HG03460 (cell line): ENCODE data around the gene CABP7.

Source experiments
- ATAC-seq: cut with Tn5 transposase; IDR thresholded peaks from one replicate; pipeline ENCODE4 v1.9.1; 2021; ENCODE audit not compliant: unreplicated experiment

Gene CABP7

DNA sequence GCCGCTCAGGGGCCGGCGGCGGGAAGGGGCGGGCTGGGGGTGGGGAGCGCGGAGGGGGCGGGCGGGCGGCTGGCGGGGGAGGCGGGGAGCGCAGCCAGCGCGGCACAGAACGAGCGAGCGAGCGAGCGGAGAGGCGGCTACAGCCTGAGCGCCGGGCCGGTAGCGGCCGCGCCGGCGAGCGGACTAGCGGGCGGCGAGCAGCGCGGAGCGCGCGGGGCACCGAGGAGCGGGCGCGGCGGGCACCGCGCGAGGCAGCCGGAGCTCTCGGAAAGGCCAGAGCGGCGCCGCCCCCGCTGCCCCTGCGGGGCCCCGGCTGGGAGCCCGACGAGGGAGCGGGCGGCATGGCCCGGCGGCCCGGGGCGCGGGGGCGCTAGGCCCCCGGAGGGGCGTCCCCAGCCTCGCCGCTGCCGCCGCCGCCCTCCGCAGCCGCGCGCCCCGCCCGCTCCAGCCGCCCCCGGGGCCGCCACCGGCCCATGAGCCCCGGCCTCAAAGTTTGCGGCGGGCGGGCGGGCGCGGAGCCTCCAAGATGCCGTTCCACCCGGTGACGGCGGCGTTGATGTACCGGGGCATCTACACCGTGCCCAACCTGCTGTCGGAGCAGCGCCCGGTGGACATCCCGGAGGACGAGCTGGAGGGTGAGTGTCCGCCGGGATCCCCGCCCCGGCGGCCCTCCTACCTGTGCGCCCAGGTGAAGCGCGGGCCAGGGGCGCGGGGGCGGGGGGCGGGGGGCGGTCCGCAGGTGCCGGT lies at the start of gene CABP7:
TSS of gene CABP7 (plus strand) at position 105 of the 747 bp plus-strand sequence. CDS start at position 527, 422 bp downstream.
- ATAC-seq: no peak

DNA sequence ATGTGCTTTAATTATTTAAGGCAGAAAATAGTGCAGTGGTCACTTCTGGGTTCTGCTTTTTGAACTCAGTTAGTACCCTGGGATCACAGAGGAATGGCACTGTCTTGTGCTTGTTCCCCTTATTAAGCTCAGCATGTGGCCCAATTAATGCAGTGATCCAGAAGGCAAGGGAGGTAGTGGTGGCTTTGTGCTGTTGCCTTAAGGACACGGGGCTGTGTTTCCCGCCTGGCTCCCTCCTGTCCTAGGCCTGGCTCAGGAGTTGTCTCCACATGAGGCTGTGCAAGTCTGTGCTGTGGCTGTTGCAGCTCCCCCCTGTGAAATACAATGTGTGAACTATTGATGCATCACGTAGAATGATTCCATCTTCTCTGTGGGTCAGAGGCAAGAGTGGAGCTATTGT lies 49.2 kb upstream of the CABP7 start:
- ATAC-seq: no peak

DNA sequence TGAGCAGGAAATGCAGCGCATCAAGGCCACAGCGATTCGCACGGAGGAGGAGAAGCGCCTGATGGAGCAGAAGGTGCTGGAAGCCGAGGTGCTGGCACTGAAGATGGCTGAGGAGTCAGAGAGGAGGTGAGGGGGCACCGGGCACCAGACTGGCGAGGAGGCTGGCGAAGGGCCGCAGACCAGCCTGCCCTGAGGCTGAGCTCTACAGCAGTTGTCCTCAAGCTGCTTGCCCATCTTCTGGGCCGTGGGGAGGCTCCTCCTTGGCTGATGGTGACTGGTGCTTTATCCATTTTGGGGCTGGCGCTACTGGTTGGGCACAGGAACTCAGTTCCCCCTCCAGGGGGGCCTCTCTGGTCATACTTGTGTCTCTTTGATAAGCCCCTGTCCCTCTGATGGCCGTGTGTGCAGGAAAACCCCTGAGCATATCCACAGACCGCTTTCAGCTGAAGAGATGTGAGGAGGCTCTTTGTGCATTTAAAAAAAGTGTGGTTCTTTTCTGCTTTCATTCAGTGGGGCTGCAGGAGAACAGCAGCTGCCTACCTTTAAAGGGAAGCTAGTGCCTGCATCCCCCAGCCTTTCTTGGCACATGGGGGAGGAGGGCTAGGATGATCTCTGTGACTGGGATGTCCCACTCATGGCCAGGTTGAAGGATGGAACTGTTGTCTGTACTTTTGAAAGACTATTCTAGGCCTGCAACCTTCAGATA lies 46.3 kb upstream of the CABP7 start:
- ATAC-seq: no peak

DNA sequence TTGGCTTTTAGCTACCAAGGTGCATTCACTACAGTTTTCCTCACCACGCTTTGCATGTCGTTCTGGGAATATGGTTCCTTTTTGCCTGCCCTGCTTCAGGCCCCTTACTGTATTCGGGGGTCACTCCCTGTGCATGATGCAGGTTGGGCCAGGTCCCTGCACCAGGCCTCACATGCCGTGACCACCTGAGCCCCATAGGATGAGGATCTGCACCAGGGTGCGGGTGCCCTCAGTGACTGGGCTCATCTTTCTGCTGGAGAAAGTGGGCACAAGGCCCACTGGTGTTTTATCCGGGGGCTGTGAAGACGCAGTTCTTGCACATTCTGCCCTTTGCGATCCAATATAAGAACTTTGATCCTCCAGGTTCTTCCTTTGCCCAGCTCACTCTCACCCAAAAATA lies 45.7 kb upstream of the CABP7 start:
- ATAC-seq: no peak

DNA sequence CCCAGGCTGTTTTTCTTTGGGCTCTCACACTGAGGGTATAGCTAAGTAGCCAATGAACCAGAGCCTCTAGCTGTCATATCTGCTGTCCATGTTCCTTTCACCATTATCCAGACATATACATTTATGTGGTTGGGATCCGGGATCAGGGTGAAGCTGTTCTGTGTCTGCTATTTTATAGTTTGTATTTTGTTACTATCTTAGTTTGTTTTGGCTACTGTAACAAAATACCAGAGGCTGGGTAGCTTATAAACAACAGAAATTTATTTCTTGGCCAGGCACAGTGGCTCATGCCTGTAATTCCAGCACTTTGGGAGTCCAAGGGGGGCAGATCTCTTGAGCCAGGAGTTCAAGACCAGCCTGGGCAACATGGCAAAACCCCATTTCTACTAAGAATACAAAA lies 40.5 kb upstream of the CABP7 start:
- no peak for ATAC-seq

DNA sequence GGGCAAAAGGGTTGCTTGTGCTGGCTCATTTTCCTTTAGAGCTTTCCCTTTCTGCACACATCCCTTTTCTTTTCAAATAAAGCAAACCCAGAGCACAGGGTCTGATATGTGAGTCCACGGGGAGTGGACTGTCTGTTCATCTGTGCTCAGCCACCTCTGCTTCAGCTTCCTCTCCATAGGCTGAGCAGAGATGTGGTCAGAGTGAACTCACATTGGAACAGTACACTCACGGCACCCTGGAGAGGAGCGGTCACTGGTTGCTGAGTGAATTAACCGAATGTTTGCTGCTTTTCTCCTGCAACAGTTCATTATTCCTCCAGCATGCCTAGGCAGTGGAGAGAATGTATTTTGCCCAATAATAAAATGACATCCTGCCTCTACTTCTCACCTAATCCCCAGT lies 36.3 kb upstream of the CABP7 start:
- ATAC-seq: no peak

GRCh38 chr22:29684244-29684643 lies 35.6 kb upstream of the CABP7 start:
- no peak for ATAC-seq

GRCh38 chr22:29689206-29689879 lies 30.5 kb upstream of the CABP7 start:
- ATAC-seq: no peak

- ATAC-seq: no peak
Measured at GRCh38 chr22:29689880-29690213, 30.0 kb upstream of the CABP7 start.

GRCh38 chr22:29690476-29690875 lies 29.3 kb upstream of the CABP7 start:
- no peak for ATAC-seq

DNA sequence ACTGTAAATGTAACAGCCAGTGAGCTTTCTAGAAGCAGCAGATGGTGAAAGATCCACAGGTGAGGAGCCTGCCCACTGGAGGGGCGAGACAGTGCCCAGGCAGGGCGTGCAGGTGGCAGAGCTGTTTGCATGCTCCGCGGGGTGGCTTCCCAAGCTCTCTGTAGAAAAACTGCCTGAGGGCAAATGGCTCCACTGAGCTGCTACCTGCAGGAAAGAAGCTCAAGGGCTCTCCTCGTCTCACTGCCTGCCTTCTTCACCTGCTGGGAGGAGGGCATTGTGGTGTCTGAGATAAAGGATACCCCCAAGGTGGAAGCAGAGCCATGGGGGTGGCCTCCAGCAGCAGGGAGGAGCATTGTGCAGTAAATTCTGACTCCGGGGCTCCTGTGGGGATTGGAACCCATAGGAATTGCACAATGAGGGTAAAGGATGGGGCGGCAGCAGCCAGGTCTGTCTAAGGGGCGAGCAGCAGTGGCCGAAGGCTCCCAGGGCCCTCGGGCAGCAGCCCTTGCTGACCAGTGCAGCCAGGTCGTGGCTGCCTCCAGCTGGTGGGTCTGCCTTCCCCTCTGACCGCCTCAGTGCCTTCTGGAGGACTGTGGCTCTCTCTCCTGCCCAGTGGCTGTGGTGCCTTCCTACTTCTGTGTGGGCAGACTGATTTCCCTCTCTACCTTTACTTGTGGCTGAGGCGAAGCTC lies 28.0 kb upstream of the CABP7 start:
- ATAC-seq: no peak

GRCh38 chr22:29692327-29692640 lies 27.5 kb upstream of the CABP7 start:
- ATAC-seq: no peak

GRCh38 chr22:29693161-29693560 lies 26.6 kb upstream of the CABP7 start:
- no peak for ATAC-seq

- no peak for ATAC-seq
Measured at GRCh38 chr22:29693671-29694070, 26.1 kb upstream of the CABP7 start.

GRCh38 chr22:29695129-29695926 lies 24.5 kb upstream of the CABP7 start:
- no peak for ATAC-seq

GRCh38 chr22:29697853-29698598 lies 21.8 kb upstream of the CABP7 start:
- ATAC-seq: no peak

DNA sequence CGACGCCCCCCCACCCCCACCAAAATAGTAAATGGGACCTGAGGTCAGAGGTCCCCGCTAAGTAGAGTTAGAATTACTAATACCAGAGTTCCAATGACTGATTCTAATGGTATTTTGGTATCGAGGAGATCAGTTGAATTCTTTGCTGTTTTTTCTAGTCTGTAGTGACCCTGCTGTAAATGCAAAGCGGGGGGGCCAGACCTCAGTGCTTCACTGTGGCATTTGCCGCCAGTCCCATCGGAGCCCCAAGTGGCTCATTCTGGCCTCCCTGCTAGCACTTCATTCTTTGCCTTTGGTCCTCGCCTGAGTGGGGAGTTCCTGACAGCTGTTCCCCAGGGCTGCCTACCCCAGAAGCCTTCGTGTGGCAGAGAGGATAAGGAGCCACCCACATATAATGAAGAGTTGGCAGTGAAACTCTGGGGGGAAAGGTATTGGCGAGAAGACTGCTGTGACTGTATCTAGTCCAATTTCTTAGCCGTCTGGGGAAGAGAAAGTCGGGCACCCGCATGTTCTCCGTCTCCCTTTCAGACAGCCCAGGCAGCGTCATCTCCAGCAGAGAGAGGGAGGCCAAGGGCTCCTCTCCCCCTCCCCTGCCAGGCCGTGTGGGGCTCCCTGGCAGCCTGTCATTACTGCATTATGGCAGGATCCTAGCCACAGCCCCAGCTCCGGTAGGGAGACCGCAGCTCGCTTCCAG lies 19.4 kb upstream of the CABP7 start:
- no peak for ATAC-seq

GRCh38 chr22:29700900-29701154 lies 19.0 kb upstream of the CABP7 start:
- ATAC-seq: no peak

DNA sequence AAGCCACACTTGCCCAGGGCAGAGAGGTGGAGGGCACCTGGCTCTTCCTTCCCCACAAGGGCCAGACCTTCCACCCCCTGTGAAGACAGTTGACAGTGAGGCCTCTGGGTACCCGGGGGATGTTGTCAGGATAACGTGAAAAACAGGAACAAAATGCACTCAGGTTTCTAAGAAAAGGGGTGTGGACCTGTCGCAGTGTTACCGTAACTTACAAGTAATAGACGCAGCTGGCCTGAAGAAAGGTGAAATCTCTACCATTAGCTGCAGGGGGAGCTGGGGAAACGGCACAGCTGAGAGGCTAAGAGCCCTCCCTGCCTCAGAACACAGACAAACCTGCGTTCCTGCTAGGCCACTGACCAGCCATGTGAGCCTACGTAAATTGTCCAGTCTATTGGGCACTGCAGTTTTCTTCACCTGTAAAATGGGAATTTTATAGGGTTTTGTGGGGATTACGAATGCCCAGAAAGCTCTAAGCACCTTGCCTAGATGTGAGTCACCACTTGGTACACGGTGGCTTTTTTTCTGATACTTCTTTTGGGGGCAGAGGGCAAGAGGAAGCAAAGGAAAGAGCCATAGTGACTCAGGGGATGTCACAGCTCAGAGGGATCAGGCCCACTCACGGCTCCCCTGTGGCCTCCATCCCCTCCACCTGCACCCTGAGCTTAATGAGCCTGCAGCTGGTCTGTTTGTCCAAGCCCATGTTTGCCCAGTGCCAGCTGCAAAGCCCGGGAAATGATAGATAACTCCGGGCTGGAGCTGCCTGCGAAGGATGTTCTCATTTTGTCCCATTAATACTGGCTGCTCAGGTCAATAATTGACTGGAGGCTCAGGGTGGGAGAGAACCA lies 18.4 kb upstream of the CABP7 start:
- ATAC-seq: no peak
